HepG2 (cell line): Measurements from ENCODE around the gene SKP1. TPM values are rescaled to one million over a fixed set of nuclear protein-coding genes. Genes with fewer than 3 reads are reported as not detected.

Source experiments
- ATAC-seq: fragments of 200-7000 bp; cut with Tn5 transposase; 3 replicates; pipeline ENCODE4 v1.9.1; 2020; ENCODE audit warnings: mild to moderate bottlenecking, moderate library complexity
- BruUV-seq: library from RNA; stranded (reverse); fragments of 400-500 nt; replicated peaks from 2 replicates; lab custom pipeline; 2021; lab: Mats Ljungman, UMichigan
- CTCF ChIA-PET: fragments of 300-600 bp; formaldehyde crosslinking; extraction: SDS; loops from one replicate; lab custom pipeline; 2021; ENCODE audit warnings: low total read pairs, inconsistent platforms, low intra/inter-chr PET ratio; lab: Yijun Ruan, JAX
- POLR2A ChIA-PET: fragments of 350-600 bp; sonication (Branson Sonifier 250); formaldehyde crosslinking; loops from one replicate; lab custom pipeline; 2020; ENCODE audit warnings: antibody characterized with exemption, inconsistent platforms; lab: Yijun Ruan, JAX
- DNase-seq: peaks from one replicate; pipeline ENCODE4 v3.0.0-alpha.2; 2015; ENCODE audit warnings: low spot score
- FAIRE-seq: peaks from 3 replicates; lab custom pipeline; 2011; peaks lifted over from hg19 to GRCh38; lab: Jason Lieb, UNC
- H2AFZ ChIP-seq: one replicate; pipeline ENCODE4 v1.6.1; 2011; ENCODE audit warnings: low read length, inconsistent platforms
- H3K27ac ChIP-seq: fragments of 300-600 bp; 3 replicates; pipeline ENCODE4 v1.8.0; 2011; ENCODE audit warnings: mixed run types, mild to moderate bottlenecking, mixed read lengths, low read length, inconsistent platforms; ENCODE audit not compliant: insufficient read depth; ENCODE audit errors: extremely low read length
- H3K27me3 ChIP-seq, 2 experiments: fragments of 200-600 bp in 1 of 2; 2 replicates in 1 of 2; 3 replicates in 1 of 2; pipeline versions ENCODE4 v1.6.0 to v1.8.0; 2011; ENCODE audit warnings: low read length in 2 of 2, mild to moderate bottlenecking in 2 of 2, moderate library complexity in 2 of 2, inconsistent platforms in 1 of 2; ENCODE audit not compliant: insufficient read depth in 2 of 2, control insufficient read depth in 1 of 2
- H3K36me3 ChIP-seq, 2 experiments: fragments of 200-600 bp in 1 of 2; replicated peaks in 1 of 2; 2 replicates in 1 of 2; 3 replicates in 1 of 2; pipeline versions ENCODE4 v1.5.1 to v1.8.0; 2011; ENCODE audit warnings: low read length in 2 of 2, inconsistent platforms in 1 of 2; ENCODE audit not compliant: insufficient read depth in 2 of 2, control insufficient read depth in 1 of 2
- H3K4me1 ChIP-seq: 2 replicates; pipeline ENCODE4 v1.5.1; 2012; ENCODE audit warnings: low read length, inconsistent platforms; ENCODE audit not compliant: insufficient read depth
- H3K4me2 ChIP-seq: 2 replicates; pipeline ENCODE4 v1.6.0; 2011; ENCODE audit warnings: low read depth, low read length, inconsistent platforms
- H3K4me3 ChIP-seq, 3 experiments: fragments of 200-600 bp in 1 of 3; sonication (generic), shearing (Covaris generic) in 1 of 3; replicated peaks in 1 of 3; 2 replicates each; pipeline ENCODE4 v1.5.1; 2011 to 2016; ENCODE audit warnings: low read length in 3 of 3, inconsistent platforms in 2 of 3, low read depth in 2 of 3, mild to moderate bottlenecking in 2 of 3, control low read depth in 1 of 3, mixed read lengths in 1 of 3; ENCODE audit not compliant: insufficient read depth in 1 of 3
- H3K79me2 ChIP-seq: one replicate; pipeline ENCODE4 v1.6.1; 2011; ENCODE audit warnings: low read length, inconsistent platforms; ENCODE audit not compliant: insufficient read depth
- H3K9ac ChIP-seq: 2 replicates; pipeline ENCODE4 v1.6.0; 2011; ENCODE audit warnings: mild to moderate bottlenecking, low read depth, low read length, inconsistent platforms; ENCODE audit not compliant: insufficient read depth
- H3K9me3 ChIP-seq: 2 replicates; pipeline ENCODE4 v1.5.1; 2012; ENCODE audit warnings: mild to moderate bottlenecking, low read length
- H4K20me1 ChIP-seq: 2 replicates; pipeline ENCODE4 v1.6.0; 2011; ENCODE audit warnings: inconsistent platforms, mild to moderate bottlenecking, low read length, moderate library complexity; ENCODE audit not compliant: insufficient read depth
- ATF7 ChIP-seq, 2 experiments: fragments of 450-650 bp in 1 of 2; sonication (generic) in 1 of 2; formaldehyde crosslinking in 1 of 2; IDR thresholded peaks; 2 replicates each; pipeline versions ENCODE4 v1.4.0 to v1.6.1; 2016 to 2020; ENCODE audit warnings: antibody characterized with exemption in 1 of 2, mild to moderate bottlenecking in 1 of 2, missing genetic modification reagents in 1 of 2
- THRA ChIP-seq: sonication (generic); formaldehyde crosslinking; IDR thresholded peaks from 2 replicates; pipeline ENCODE4 v1.4.0; 2020; ENCODE audit warnings: missing genetic modification reagents, borderline replicate concordance
- ZFP37 ChIP-seq: sonication (generic); formaldehyde crosslinking; IDR thresholded peaks from 2 replicates; pipeline ENCODE4 v1.4.0; 2020; ENCODE audit warnings: missing genetic modification reagents, borderline replicate concordance
- WGBS: methylation state at CpG from one replicate; pipeline ENCODE4 v1.1.6; 2017; ENCODE audit warnings: low lambda C conversion rate; 5-methylcytosine and 5-hydroxymethylcytosine counted together
- in situ Hi-C: cut with HindIII; loops from 2 replicates; pipeline ENCODE4 v1.10.0; 2017; ENCODE audit warnings: low pct_unique_long_range_greater_than_20kb; ENCODE audit not compliant: extremely low pct_ligation_motif_present
- intact Hi-C: fragments of 100-400 bp; cut with micrococcal nuclease; formaldehyde crosslinking; loops from one replicate; pipeline ENCODE4 v1.10.0; 2022; ENCODE audit not compliant: unreplicated experiment
- polyA plus RNA-seq, 8 experiments: library from polyadenylated mRNA; depleted of rRNA in 3 of 8; stranded (reverse) in 7 of 8; unstranded in 1 of 8; fragments of >200 nt; fragmentation: Illumina TruSeq in 4 of 8; extraction: Trizol in 4 of 8; gene quantifications; 2 replicates each; pipeline versions ENCODE4 v1.2.1 to v1.2.3, GENCODE V29; 2011 to 2016; ENCODE audit warnings: low read depth in 4 of 8, missing spikeins in 1 of 8, mixed read lengths in 1 of 8; ENCODE audit not compliant: insufficient read depth in 1 of 8
- total RNA-seq, 5 experiments: library from RNA; depleted of rRNA; stranded (reverse); fragments of >200 nt; fragmentation: Illumina TruSeq; extraction: Trizol; gene quantifications; 2 replicates each; pipeline ENCODE4 v1.2.3, GENCODE V29; 2016; ENCODE audit warnings: low read depth in 1 of 5

The SKP1 gene
- total and polyA plus RNA-seq, 2 of the 13 experiments (the other 11 are each of a cell fraction or from before 2014, with no cell fraction given), result 134 to 340 TPM

- no peak for TF ChIP-seq THRA (CRISPR knock-in tag)
Measured at GRCh38 chr5:134161513-134162395, 15.0 kb downstream of the SKP1 start (continued).

- in situ Hi-C loops, result no loop called here
- no peak overlapping the region for H3K27ac ChIP-seq
- no peak overlapping the region for H3K4me2 ChIP-seq
- peaks cover 24% of the 10 kb centered on the region for H3K4me1 ChIP-seq
- ATAC-seq (no peak), FAIRE-seq (no peak), DNase-seq (no peak)
- 95% methylated on average over 1 of the region's 1 CpG for WGBS
- H3K9me3 ChIP-seq, result no peaks in the 10 kb centered on the region
- no peaks in the 10 kb centered on the region for H3K27me3 ChIP-seq
- H3K36me3 ChIP-seq, result peaks cover 12 to 68% of the 10 kb centered on the region in 2 experiments
- CTCF ChIA-PET, result no interaction called here
- POLR2A ChIA-PET, result interaction anchor here (0.9 to 1.3 kb wide), 4 partner anchors 22 to 55 kb away, joined by 3 to 7 read pairs (median 4); no protein-coding TSS in a partner anchor
- H3K79me2 ChIP-seq, result peaks cover 10% of the 10 kb centered on the region
- H3K9ac ChIP-seq, result no peak overlapping the region
- intact Hi-C loops, result no loop called here
- peaks cover 6% of the 10 kb centered on the region for H4K20me1 ChIP-seq
- no peak overlapping the region for H2AFZ ChIP-seq
- TF ChIP-seq ZFP37 (no peak), ATF7 (IDR thresholded peaks at IDR 0.05) (peak; percentile 45), ATF7 (CRISPR knock-in tag; IDR thresholded peaks at IDR 0.05) (no peak)
- TF ChIP-seq, all 625 proteins: peak for 1
- no peak overlapping the region for H3K4me3 ChIP-seq
- BruUV-seq, result no TSS peak
Measured at GRCh38 chr5:134153657-134154056, 23.1 kb downstream of the SKP1 start.
